Measurements from ENCODE around the gene PDHX.

Gene PDHX

DNA sequence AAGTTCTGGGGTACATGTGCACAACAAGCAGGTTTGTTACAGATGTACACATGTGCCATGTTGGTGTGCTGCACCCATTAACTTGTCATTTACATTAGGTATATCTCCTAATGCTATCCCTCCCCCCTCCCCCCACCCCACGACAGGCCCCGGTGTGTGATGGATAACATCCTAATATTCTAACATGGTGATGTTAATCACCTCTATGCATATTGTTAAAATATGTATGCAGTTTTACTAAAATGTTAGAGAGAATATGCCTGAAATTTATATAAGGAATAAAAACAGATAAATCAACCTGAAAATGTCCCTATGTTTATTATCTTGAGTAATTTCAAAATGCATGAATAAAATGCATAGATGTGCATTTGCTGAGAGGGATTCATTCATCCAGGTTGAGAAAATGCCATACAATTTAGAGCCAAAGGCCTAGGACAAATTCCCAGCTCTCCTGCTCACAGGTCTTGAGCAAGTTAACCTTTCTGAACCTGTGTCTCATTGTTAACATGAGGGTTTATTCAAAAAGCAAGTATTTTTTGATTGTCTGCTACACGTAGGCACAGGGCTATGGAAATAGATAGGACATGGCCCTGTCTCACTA lies 38.9 kb upstream of the PDHX start:
- no peak for TF ChIP-seq NFIC (IDR thresholded peaks at IDR 0.05)
- TF ChIP-seq TAF1 (IDR thresholded peaks at IDR 0.05; ENCODE audit: low read depth), result no peak
- TF ChIP-seq RAD21 (IDR thresholded peaks at IDR 0.05; ENCODE audit: low read depth), result no peak
- TF ChIP-seq, protein P1, sequence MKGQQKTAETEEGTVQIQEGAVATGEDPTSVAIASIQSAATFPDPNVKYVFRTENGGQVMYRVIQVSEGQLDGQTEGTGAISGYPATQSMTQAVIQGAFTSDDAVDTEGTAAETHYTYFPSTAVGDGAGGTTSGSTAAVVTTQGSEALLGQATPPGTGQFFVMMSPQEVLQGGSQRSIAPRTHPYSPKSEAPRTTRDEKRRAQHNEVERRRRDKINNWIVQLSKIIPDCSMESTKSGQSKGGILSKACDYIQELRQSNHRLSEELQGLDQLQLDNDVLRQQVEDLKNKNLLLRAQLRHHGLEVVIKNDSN (IDR thresholded peaks at IDR 0.05), result no peak
- TF ChIP-seq CEBPB (IDR thresholded peaks at IDR 0.05), result no peak
- TF ChIP-seq TCF12 (IDR thresholded peaks at IDR 0.05; ENCODE audit: low read depth), result no peak
- no peak for TF ChIP-seq FOXM1 (IDR thresholded peaks at IDR 0.05; ENCODE audit: borderline replicate concordance, low read depth)
- no peak for TF ChIP-seq EGR1 (IDR thresholded peaks at IDR 0.05)
- no peak for TF ChIP-seq TEAD4 (IDR thresholded peaks at IDR 0.05)
- TF ChIP-seq, protein P2, sequence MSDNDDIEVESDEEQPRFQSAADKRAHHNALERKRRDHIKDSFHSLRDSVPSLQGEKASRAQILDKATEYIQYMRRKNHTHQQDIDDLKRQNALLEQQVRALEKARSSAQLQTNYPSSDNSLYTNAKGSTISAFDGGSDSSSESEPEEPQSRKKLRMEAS (IDR thresholded peaks at IDR 0.05), result no peak
- no peak for TF ChIP-seq YY1 (IDR thresholded peaks at IDR 0.05; ENCODE audit: low read depth)
- TF ChIP-seq CREB1 (IDR thresholded peaks at IDR 0.05; ENCODE audit: low read depth), result no peak
- TF ChIP-seq, protein P3, sequence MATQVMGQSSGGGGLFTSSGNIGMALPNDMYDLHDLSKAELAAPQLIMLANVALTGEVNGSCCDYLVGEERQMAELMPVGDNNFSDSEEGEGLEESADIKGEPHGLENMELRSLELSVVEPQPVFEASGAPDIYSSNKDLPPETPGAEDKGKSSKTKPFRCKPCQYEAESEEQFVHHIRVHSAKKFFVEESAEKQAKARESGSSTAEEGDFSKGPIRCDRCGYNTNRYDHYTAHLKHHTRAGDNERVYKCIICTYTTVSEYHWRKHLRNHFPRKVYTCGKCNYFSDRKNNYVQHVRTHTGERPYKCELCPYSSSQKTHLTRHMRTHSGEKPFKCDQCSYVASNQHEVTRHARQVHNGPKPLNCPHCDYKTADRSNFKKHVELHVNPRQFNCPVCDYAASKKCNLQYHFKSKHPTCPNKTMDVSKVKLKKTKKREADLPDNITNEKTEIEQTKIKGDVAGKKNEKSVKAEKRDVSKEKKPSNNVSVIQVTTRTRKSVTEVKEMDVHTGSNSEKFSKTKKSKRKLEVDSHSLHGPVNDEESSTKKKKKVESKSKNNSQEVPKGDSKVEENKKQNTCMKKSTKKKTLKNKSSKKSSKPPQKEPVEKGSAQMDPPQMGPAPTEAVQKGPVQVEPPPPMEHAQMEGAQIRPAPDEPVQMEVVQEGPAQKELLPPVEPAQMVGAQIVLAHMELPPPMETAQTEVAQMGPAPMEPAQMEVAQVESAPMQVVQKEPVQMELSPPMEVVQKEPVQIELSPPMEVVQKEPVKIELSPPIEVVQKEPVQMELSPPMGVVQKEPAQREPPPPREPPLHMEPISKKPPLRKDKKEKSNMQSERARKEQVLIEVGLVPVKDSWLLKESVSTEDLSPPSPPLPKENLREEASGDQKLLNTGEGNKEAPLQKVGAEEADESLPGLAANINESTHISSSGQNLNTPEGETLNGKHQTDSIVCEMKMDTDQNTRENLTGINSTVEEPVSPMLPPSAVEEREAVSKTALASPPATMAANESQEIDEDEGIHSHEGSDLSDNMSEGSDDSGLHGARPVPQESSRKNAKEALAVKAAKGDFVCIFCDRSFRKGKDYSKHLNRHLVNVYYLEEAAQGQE (IDR thresholded peaks at IDR 0.05; ENCODE audit: low read depth), result no peak
- TF ChIP-seq EP300 (IDR thresholded peaks at IDR 0.05; ENCODE audit: borderline replicate concordance), result no peak
- TF ChIP-seq ZBTB7A (IDR thresholded peaks at IDR 0.05; ENCODE audit: low read depth), result no peak

DNA sequence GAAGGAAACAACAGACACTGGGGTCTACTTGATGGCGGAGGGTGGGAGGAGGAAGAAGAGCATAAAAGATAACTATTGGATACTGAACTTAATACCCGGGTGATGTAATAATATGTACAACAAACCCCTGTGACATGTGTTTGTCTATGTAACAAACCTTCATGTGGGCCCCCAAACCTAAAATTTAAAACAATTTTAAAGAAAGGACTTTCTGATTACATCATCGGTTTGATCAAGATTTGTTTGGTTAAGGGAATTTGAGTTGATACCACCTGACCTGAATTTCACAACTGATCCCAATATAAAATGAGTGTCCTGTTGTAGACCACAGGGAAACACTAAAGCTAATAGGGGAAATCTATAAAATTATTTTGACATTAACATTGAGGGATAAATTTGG lies 34.5 kb upstream of the PDHX start:
- no peak for TF ChIP-seq YY1 (IDR thresholded peaks at IDR 0.05; ENCODE audit: low read depth)
- TF ChIP-seq, protein P2 (IDR thresholded peaks at IDR 0.05), result no peak
- TF ChIP-seq, protein P1 (IDR thresholded peaks at IDR 0.05), result no peak
- no peak for TF ChIP-seq NFIC (IDR thresholded peaks at IDR 0.05)
- no peak for TF ChIP-seq TCF12 (IDR thresholded peaks at IDR 0.05; ENCODE audit: low read depth)
- no peak for TF ChIP-seq TEAD4 (IDR thresholded peaks at IDR 0.05)

DNA sequence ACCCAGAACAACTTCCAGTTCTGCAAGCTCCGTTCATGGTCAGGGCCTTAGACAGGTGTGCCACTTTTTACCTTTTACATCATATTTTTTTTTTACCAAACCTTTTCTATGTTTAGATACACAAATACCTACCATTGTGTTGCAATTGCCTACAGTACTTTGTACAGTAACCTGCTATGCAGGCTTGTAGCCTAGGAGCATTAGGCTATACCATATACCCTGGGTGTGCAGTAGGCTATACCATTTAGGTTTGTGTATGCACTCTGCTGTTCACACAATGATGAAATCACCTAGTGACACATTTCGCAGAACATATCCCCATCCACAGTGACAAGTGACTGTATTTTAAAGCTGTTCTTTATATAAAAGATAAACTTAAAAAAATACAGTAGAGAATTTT lies 29.8 kb upstream of the PDHX start:
- no peak for TF ChIP-seq TAF1 (IDR thresholded peaks at IDR 0.05; ENCODE audit: low read depth)
- TF ChIP-seq NFIC (IDR thresholded peaks at IDR 0.05), result no peak
- no peak for TF ChIP-seq FOXM1 (IDR thresholded peaks at IDR 0.05; ENCODE audit: borderline replicate concordance, low read depth)
- no peak for TF ChIP-seq TCF12 (IDR thresholded peaks at IDR 0.05; ENCODE audit: low read depth)
- no peak for TF ChIP-seq ZBTB7A (IDR thresholded peaks at IDR 0.05; ENCODE audit: low read depth)
- no peak for TF ChIP-seq TEAD4 (IDR thresholded peaks at IDR 0.05)
- no peak for TF ChIP-seq CREB1 (IDR thresholded peaks at IDR 0.05; ENCODE audit: low read depth)
- TF ChIP-seq, protein P2 (IDR thresholded peaks at IDR 0.05), result no peak
- TF ChIP-seq, protein P1 (IDR thresholded peaks at IDR 0.05), result no peak
- TF ChIP-seq, protein P3 (IDR thresholded peaks at IDR 0.05; ENCODE audit: low read depth), result no peak
- no peak for TF ChIP-seq YY1 (IDR thresholded peaks at IDR 0.05; ENCODE audit: low read depth)

DNA sequence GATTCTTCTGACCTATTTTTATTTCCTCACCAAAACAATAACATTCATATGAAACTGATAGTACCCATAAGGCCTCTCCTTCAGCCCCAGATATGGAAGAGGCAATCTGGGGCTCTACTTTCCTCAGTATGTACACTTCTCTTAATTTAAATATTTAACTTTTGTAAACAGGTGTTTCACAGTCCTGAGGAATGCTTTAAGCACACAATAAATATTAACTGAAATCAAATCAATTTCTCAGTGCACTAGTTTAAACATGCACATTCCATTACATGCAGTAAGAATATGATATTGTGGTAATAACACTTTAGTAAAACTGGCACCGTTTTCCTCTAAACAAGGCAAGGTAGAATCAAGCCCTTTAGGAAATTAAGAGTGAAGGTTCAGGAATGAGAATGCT lies 29.2 kb upstream of the PDHX start:
- TF ChIP-seq EP300 (IDR thresholded peaks at IDR 0.05; ENCODE audit: borderline replicate concordance) (no peak), EGR1 (IDR thresholded peaks at IDR 0.05) (no peak), NFIC (IDR thresholded peaks at IDR 0.05) (no peak), YY1 (IDR thresholded peaks at IDR 0.05; ENCODE audit: low read depth) (no peak), TAF1 (IDR thresholded peaks at IDR 0.05; ENCODE audit: low read depth) (no peak), TEAD4 (IDR thresholded peaks at IDR 0.05) (no peak), ZBTB7A (IDR thresholded peaks at IDR 0.05; ENCODE audit: low read depth) (no peak), RAD21 (IDR thresholded peaks at IDR 0.05; ENCODE audit: low read depth) (no peak), CREB1 (IDR thresholded peaks at IDR 0.05; ENCODE audit: low read depth) (no peak), CEBPB (IDR thresholded peaks at IDR 0.05) (no peak), FOXM1 (IDR thresholded peaks at IDR 0.05; ENCODE audit: borderline replicate concordance, low read depth) (no peak), TCF12 (IDR thresholded peaks at IDR 0.05; ENCODE audit: low read depth) (no peak)
- TF ChIP-seq, protein P3 (IDR thresholded peaks at IDR 0.05; ENCODE audit: low read depth), result no peak
- TF ChIP-seq, protein P2 (IDR thresholded peaks at IDR 0.05), result no peak
- TF ChIP-seq, protein P1 (IDR thresholded peaks at IDR 0.05), result no peak

All from Ishikawa (cell line).